Tibial artery (tissue), 4 donors: ENCODE data around the gene DYRK4.

Experiments
- DNase-seq, 2 donors: peaks; one replicate each; pipeline ENCODE4 v3.0.0-alpha.2; 2019
- H3K27ac ChIP-seq, 2 donors: fragments of 200-600 bp; sonication (generic) in 1 of 2; 1 replicate in 1 of 2; 2 replicates in 1 of 2; pipeline ENCODE4 v1.5.1; 2018 to 2019; ENCODE audit warnings: mild to moderate bottlenecking in 1 of 2
- H3K27me3 ChIP-seq, 2 donors: fragments of 200-600 bp; sonication (generic) in 1 of 2; one replicate each; pipeline versions ENCODE4 v1.5.1 to v1.6.0; 2016 to 2019
- H3K36me3 ChIP-seq, 3 donors: fragments of 200-600 bp; sonication (generic) in 2 of 3; one replicate each; pipeline ENCODE4 v1.5.1; 2016 to 2019; ENCODE audit warnings: mild to moderate bottlenecking in 2 of 3
- H3K4me1 ChIP-seq, 4 donors: fragments of 200-600 bp; sonication (generic) in 2 of 4; 1 replicate in 3 of 4; 2 replicates in 1 of 4; pipeline ENCODE4 v1.5.1; 2016 to 2019
- H3K4me3 ChIP-seq, 2 donors: fragments of 200-600 bp; sonication (generic) in 1 of 2; 1 replicate in 1 of 2; 2 replicates in 1 of 2; pipeline ENCODE4 v1.5.1; 2018 to 2019; ENCODE audit warnings: mild to moderate bottlenecking in 2 of 2
- H3K9me3 ChIP-seq, 3 donors: fragments of 200-600 bp; sonication (generic) in 1 of 3; one replicate each; pipeline ENCODE4 v1.5.1; 2016 to 2019
- intact Hi-C: fragments of 100-400 bp; cut with DNase I; formaldehyde crosslinking; loops from one replicate; pipeline ENCODE4 v1.15.0; 2023; ENCODE audit warnings: low total_unique reads
- TF ChIP-seq, protein P1 (sequence below), 2 experiments: fragments of 200-600 bp in 1 of 2; fragments of 450-650 bp in 1 of 2; IDR thresholded peaks; one replicate each; pipeline ENCODE4 v1.5.1; 2017 to 2019; ENCODE audit warnings: antibody characterized with exemption in 2 of 2, mild to moderate bottlenecking in 1 of 2, moderate library complexity in 1 of 2

DYRK4 gene

DNA sequence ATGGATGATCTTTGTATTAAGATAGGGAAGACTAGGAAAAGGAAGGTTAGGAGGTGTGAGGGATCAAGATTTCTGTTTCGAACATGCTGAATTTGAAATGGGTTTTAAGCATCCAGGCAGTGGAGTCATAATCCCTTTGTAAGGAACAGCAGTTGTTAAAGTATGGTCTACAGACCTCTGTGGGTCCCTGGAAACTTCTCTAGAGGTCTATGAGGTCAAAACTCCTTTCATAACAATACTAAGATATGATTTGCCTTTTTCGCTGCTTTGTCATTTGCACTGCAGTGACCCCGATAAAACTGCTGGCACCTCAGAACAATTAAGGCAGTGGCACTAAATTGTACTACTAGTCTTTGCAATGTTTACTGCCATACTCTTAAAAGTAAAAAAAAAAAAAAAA lies 21.8 kb upstream of the DYRK4 start:
- Histone ChIP-seq H3K36me3 (peaks cover 0 to 2% (median 0%) of the 10 kb centered on the region in 3 donors), H3K4me1 (peaks cover 0 to 17% (median 14%) of the 10 kb centered on the region in 4 donors), H3K27ac (no peak overlapping the region), H3K9me3 (no peaks in the 10 kb centered on the region), H3K4me3 (no peak overlapping the region), H3K27me3 (no peaks in the 10 kb centered on the region)
- TF ChIP-seq, protein P1, sequence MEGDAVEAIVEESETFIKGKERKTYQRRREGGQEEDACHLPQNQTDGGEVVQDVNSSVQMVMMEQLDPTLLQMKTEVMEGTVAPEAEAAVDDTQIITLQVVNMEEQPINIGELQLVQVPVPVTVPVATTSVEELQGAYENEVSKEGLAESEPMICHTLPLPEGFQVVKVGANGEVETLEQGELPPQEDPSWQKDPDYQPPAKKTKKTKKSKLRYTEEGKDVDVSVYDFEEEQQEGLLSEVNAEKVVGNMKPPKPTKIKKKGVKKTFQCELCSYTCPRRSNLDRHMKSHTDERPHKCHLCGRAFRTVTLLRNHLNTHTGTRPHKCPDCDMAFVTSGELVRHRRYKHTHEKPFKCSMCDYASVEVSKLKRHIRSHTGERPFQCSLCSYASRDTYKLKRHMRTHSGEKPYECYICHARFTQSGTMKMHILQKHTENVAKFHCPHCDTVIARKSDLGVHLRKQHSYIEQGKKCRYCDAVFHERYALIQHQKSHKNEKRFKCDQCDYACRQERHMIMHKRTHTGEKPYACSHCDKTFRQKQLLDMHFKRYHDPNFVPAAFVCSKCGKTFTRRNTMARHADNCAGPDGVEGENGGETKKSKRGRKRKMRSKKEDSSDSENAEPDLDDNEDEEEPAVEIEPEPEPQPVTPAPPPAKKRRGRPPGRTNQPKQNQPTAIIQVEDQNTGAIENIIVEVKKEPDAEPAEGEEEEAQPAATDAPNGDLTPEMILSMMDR (IDR thresholded peaks at IDR 0.05): no peak
- intact Hi-C loops: no loop called here
- DNase-seq: no peak

DNA sequence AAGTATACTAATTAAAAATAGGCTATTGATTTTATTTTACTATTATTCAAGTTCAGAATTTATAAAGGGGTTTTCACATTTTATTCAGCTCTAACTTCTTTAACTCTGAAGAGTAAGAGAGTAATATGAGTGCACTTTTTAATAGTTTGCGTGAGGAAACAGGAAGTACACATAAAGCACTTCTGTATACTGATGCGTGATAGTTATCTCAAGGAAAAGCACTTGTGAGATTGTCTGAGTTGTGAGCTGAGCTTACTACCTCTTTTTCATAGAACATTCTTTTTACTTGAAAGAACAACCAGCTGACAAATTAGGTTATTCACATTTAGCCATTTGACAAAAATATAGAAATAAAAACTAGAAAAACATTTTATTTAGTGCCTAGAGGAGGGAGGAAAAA lies 21.4 kb upstream of the DYRK4 start:
- TF ChIP-seq, protein P1 (IDR thresholded peaks at IDR 0.05): no peak
- Histone ChIP-seq H3K4me3 (no peak overlapping the region), H3K4me1 (peaks cover 0 to 17% (median 14%) of the 10 kb centered on the region in 4 donors), H3K36me3 (no peaks in the 10 kb centered on the region), H3K27ac (no peak overlapping the region), H3K27me3 (no peaks in the 10 kb centered on the region), H3K9me3 (no peaks in the 10 kb centered on the region)
- no peak for DNase-seq
- intact Hi-C loops: no loop called here

DNA sequence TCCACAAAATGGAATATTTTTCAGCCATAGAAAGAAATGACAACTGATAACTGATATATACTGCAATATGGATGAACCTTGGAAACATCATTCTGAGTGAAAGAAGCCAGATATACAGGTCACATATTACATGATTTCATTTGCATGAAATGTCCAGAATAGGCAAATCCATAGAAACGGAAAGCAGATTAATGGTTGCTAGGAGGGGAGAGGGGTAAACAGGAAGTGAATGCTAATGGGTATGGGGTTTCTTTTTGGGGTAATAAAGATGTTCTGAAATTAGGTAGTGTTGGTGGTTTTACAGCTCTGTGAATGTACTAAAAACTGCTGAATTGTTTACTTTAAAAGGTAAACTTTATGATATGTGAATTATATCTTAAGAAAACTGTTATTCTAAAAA lies 16.8 kb upstream of the DYRK4 start:
- Histone ChIP-seq H3K36me3 (no peaks in the 10 kb centered on the region), H3K27ac (no peak overlapping the region), H3K27me3 (no peaks in the 10 kb centered on the region), H3K4me1 (no peaks in the 10 kb centered on the region), H3K9me3 (no peaks in the 10 kb centered on the region), H3K4me3 (no peak overlapping the region)
- intact Hi-C loops: no loop called here
- DNase-seq: no peak
- TF ChIP-seq, protein P1 (IDR thresholded peaks at IDR 0.05): no peak

DNA sequence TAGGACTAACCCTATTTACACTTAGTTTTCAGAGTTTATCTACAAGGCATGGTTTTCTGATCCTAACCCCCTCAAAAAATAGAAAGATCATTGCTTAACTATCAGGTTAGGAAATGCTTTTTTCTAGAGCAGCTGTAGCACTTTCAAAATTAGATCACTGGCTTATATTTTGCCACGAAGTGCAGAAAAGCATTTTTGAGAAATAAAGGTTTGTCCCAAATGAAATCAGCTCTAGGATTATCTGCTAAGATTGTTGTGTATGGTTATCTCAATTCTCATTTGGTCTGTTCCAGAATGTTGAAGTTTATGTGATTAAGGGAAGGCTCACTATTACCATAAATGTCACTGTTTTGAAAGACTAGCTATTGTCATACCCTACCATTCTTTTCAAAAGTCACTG lies 9.8 kb upstream of the DYRK4 start:
- TF ChIP-seq, protein P1 (IDR thresholded peaks at IDR 0.05): no peak
- Histone ChIP-seq H3K36me3 (no peaks in the 10 kb centered on the region), H3K4me1 (no peaks in the 10 kb centered on the region), H3K4me3 (no peak overlapping the region), H3K9me3 (no peaks in the 10 kb centered on the region), H3K27ac (no peak overlapping the region), H3K27me3 (no peaks in the 10 kb centered on the region)
- intact Hi-C loops: no loop called here
- no peak for DNase-seq

DNA sequence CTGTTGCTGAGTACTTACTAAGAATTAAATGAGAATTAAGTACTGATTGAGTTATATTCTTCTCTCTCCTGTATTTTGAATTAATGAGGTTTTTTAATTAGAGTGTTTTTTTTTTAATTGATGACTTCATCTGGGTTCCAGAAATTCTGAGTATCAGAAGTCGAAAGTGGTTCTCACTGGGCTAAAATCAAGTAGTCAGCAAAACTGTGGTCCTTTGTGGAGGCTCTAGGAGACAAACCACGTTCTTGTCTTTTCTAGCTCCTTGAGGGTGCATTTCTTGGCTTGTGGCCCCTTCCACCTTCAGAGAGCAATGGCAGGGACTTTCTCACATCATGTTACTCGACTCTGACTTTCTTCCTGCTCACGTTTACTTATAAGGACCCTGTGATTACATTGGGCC lies 8.1 kb upstream of the DYRK4 start:
- H3K4me1 ChIP-seq: no peaks in the 10 kb centered on the region
- H3K9me3 ChIP-seq: no peaks in the 10 kb centered on the region
- H3K4me3 ChIP-seq: no peak overlapping the region
- no peaks in the 10 kb centered on the region for H3K36me3 ChIP-seq
- H3K27ac ChIP-seq: no peak overlapping the region
- TF ChIP-seq, protein P1 (IDR thresholded peaks at IDR 0.05): no peak
- no peaks in the 10 kb centered on the region for H3K27me3 ChIP-seq
- DNase-seq: no peak
- intact Hi-C loops: no loop called here

DNA sequence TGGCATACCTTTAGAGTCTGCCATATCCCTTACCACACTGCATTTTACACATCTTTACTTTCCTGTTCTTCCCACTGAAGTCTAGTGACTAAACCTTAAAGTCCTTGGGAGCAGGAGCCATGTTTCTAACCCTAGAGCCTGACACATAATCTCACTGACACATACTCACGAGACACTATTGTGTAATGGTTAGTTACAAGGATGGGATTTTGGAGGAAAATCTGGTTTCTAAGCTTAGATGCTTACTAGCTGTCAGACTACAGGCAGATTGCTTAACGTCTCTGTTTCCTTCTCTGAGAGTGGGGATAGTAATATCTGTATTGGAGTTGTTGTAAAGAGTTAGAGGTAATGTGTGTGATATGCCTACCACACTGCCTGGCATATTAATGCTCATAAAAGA lies 6.2 kb upstream of the DYRK4 start:
- Histone ChIP-seq H3K9me3 (no peaks in the 10 kb centered on the region), H3K4me1 (no peaks in the 10 kb centered on the region), H3K36me3 (no peaks in the 10 kb centered on the region), H3K27me3 (no peaks in the 10 kb centered on the region), H3K27ac (no peak overlapping the region), H3K4me3 (no peak overlapping the region)
- no peak for DNase-seq
- intact Hi-C loops: loop anchor here (5.0 kb wide), 1 partner anchor 94 kb away; no protein-coding TSS in a partner anchor
- TF ChIP-seq, protein P1 (IDR thresholded peaks at IDR 0.05): no peak
